Memory B cell (primary cell): ENCODE results near the gene RBM14.
A peak's percentile ranks its signal among the peaks of the same experiment; 100 is the strongest.
"Not testable (repeated sequence)": the region's sequence is repeated elsewhere in the genome, so short reads cannot be mapped to it uniquely, and the experiment has no call there.

ENCODE experiments used
- ATAC-seq: fragments of 150-1000 bp; cut with Tn5 transposase; 2 replicates; pipeline ENCODE4 v1.10.0; 2021; ENCODE audit warnings: low read depth, mild to moderate bottlenecking, moderate library complexity
- DNase-seq, 2 donors: peaks; one replicate each; pipeline ENCODE4 v3.0.0; 2022; ENCODE audit warnings: low spot score in 2 of 2
- H3K27ac Mint-ChIP-seq: one replicate; pipeline ENCODE4 v1.8.0; 2022; ENCODE audit warnings: mild to moderate bottlenecking, moderate library complexity, mixed read lengths
- H3K27me3 Mint-ChIP-seq: one replicate; pipeline ENCODE4 v1.8.0; 2022; ENCODE audit warnings: mixed read lengths
- H3K36me3 Mint-ChIP-seq: one replicate; pipeline ENCODE4 v1.8.0; 2022; ENCODE audit warnings: mild to moderate bottlenecking, mixed read lengths
- H3K4me1 Mint-ChIP-seq: one replicate; pipeline ENCODE4 v1.8.0; 2022; ENCODE audit warnings: mixed read lengths
- H3K4me3 Mint-ChIP-seq: one replicate; pipeline ENCODE4 v1.8.0; 2022; ENCODE audit warnings: mild to moderate bottlenecking, moderate library complexity, mixed read lengths
- H3K9me3 Mint-ChIP-seq: one replicate; pipeline ENCODE4 v1.8.0; 2022; ENCODE audit warnings: mixed read lengths

RBM14 gene

GRCh38 chr11:66589315-66589714, 27.1 kb upstream of the RBM14 start:
- H3K27ac Mint-ChIP-seq, H3K4me3 Mint-ChIP-seq, H3K9me3 Mint-ChIP-seq, ATAC-seq, H3K27me3 Mint-ChIP-seq, DNase-seq, H3K4me1 Mint-ChIP-seq, H3K36me3 Mint-ChIP-seq: not testable (repeated sequence)

GRCh38 chr11:66589996-66590675, 26.3 kb upstream of the RBM14 start:
- ATAC-seq, result no peak
- H3K4me3 Mint-ChIP-seq, result no peak overlapping the region
- H3K27ac Mint-ChIP-seq, result no peak overlapping the region
- H3K4me1 Mint-ChIP-seq, result peaks cover 14% of the 10 kb centered on the region
- no peak for DNase-seq
- H3K27me3 Mint-ChIP-seq, result no peaks in the 10 kb centered on the region
- H3K9me3 Mint-ChIP-seq, result no peaks in the 10 kb centered on the region
- no peaks in the 10 kb centered on the region for H3K36me3 Mint-ChIP-seq

DNA sequence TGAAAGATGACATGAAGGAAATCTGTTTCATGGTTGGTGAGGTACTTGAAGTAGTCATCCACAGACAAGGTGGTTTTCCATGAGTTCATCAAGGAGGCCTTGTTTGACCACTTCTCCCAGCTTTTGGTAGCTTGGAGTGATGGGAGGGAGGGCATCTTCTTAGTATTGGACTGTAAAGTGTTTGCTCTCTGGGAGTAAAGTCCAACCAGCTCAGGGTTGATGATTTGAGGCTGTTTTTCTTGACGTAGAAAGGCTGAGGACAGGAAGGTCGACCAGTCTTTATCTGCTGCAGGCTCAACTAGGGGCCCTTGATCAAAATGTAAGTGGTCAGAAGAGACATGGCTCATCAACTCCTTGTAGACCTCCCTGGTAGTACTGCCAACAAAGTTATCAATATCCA, 25.3 kb upstream of the RBM14 start:
- no peak for DNase-seq
- H3K9me3 Mint-ChIP-seq, result no peaks in the 10 kb centered on the region
- no peak overlapping the region for H3K4me3 Mint-ChIP-seq
- H3K36me3 Mint-ChIP-seq, result no peaks in the 10 kb centered on the region
- peaks cover 22% of the 10 kb centered on the region for H3K4me1 Mint-ChIP-seq
- no peak for ATAC-seq
- H3K27ac Mint-ChIP-seq, result no peak overlapping the region
- no peaks in the 10 kb centered on the region for H3K27me3 Mint-ChIP-seq

DNA sequence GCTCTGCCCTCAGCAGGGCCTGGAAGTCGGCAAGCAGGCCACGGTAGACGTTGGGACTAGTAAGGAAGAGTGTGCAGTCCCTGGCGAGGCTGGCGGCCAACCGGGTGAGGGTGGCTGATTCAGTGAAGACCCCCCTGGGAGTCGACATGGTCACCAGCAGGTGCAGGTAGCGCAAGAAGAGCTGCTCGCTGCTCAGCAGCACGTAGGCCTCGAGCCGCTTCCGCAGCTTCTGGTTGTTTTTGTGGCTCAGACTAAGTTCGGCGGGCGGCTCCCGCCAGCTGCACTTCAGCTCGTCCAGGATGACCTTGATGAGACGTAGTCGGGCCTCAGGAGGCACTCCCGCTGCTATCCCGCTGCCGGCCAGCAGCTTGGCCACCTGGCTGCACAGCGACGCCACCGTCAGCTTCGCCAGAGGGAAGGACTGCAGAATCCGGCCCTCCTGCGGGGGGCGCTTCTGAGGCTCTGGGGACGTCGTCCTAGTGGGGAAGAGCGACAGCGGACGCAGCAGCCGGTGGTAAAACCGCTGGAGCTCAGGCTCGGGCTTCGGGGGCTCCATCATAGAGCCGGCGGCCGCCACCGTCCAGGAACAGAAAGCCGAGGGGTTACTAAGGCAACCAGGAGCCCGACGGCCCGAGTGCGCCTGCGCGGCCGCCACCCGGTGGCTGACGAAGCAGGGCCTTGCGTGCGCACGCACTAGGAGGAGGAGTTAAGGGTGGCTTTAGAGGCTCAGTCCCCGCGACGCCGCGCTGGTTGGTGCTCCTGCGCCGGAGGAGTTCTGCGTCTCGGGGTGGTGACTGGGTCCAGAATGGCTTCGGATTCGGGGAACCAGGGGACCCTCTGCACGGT, 23.8 kb upstream of the RBM14 start, which contains the start of the genes CCDC87 and CCS:
Gene CCDC87 (minus strand): TSS at position 607 of the 846 bp plus-strand sequence. CDS start 48 bp downstream, at position 559.
Gene CCS (plus strand): TSS at position 729 of the 846 bp plus-strand sequence. CDS start 77 bp downstream, at position 806.
- H3K4me3 Mint-ChIP-seq, result peak within 1 kb of the TSS; percentile 99
- peaks cover 22% of the 10 kb centered on the region for H3K4me1 Mint-ChIP-seq
- ATAC-seq, result peak; percentile 95

GRCh38 chr11:66593303-66593635, 23.2 kb upstream of the RBM14 start:
- peak overlapping the region; percentile 99 for H3K4me3 Mint-ChIP-seq
- DNase-seq (no peak), ATAC-seq (no peak)
- H3K36me3 Mint-ChIP-seq, result no peaks in the 10 kb centered on the region
- H3K9me3 Mint-ChIP-seq, result no peaks in the 10 kb centered on the region
- H3K27ac Mint-ChIP-seq, result peak overlapping the region; percentile 95
- H3K4me1 Mint-ChIP-seq, result peaks cover 22% of the 10 kb centered on the region
- no peaks in the 10 kb centered on the region for H3K27me3 Mint-ChIP-seq

More for the DNA sequence above, 23.8 kb upstream of the RBM14 start, which contains the start of the genes CCDC87 and CCS:
- DNase-seq, result peak; percentile 94 to 97
- Mint-ChIP-seq H3K36me3 (no peaks in the 10 kb centered on the region), H3K27me3 (no peaks in the 10 kb centered on the region), H3K27ac (peak within 1 kb of the TSS; percentile 95), H3K9me3 (no peaks in the 10 kb centered on the region)

DNA sequence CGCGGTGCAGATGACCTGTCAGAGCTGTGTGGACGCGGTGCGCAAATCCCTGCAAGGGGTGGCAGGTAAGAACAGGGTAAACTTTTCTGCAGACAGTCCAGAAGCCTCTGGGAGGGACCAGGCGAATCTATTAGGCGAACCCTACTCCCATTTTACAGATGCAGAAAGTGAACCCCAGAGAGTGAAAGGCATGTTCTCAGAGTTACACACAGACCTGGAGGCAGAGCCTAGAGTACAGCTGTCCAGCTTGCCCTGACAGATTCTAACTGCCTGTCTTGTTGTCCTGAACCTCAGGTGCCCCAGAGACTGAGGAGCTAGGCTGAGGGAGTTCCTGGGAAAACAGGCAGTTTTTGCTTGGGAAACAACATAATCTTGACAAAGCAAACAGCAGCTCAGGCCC, 22.8 kb upstream of the RBM14 start:
- Mint-ChIP-seq H3K4me1 (peaks cover 22% of the 10 kb centered on the region), H3K27ac (peak overlapping the region; percentile 95), H3K4me3 (peak overlapping the region; percentile 99), H3K36me3 (no peaks in the 10 kb centered on the region), H3K27me3 (no peaks in the 10 kb centered on the region), H3K9me3 (no peaks in the 10 kb centered on the region)
- ATAC-seq, result no peak
- no peak for DNase-seq

- H3K9me3 Mint-ChIP-seq, result no peaks in the 10 kb centered on the region
- no peaks in the 10 kb centered on the region for H3K27me3 Mint-ChIP-seq
- DNase-seq, result no peak
- no peaks in the 10 kb centered on the region for H3K36me3 Mint-ChIP-seq
- peak overlapping the region; percentile 56 for H3K4me3 Mint-ChIP-seq
- peak overlapping the region; percentile 95 for H3K27ac Mint-ChIP-seq
- peaks cover 23% of the 10 kb centered on the region for H3K4me1 Mint-ChIP-seq
- ATAC-seq, result no peak
Measured at GRCh38 chr11:66595245-66595904, 21.1 kb upstream of the RBM14 start.

DNA sequence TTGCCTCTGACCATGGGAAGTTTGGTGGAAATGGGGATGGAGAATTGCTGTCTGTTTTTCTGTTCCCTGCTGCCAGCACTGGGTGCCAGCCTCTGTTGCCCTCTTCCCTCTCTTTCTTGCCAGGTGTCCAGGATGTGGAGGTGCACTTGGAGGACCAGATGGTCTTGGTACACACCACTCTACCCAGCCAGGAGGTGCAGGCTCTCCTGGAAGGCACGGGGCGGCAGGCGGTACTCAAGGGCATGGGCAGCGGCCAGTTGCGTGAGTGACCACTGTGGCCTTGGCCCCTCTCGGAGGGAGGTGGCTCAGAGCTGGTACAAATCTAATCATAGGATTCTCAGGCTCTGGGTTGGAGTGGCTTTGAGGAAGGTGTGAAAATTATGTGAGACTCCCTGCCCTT, 17.4 kb upstream of the RBM14 start:
- ATAC-seq (no peak), DNase-seq (no peak)
- Mint-ChIP-seq H3K9me3 (no peaks in the 10 kb centered on the region), H3K36me3 (peaks cover 2% of the 10 kb centered on the region), H3K4me3 (no peak overlapping the region), H3K4me1 (peaks cover 20% of the 10 kb centered on the region), H3K27ac (no peak overlapping the region), H3K27me3 (no peaks in the 10 kb centered on the region)

GRCh38 chr11:66600219-66600618, 16.2 kb upstream of the RBM14 start:
- peaks cover 5% of the 10 kb centered on the region for H3K36me3 Mint-ChIP-seq
- H3K27ac Mint-ChIP-seq, result peak overlapping the region; percentile 19
- no peaks in the 10 kb centered on the region for H3K9me3 Mint-ChIP-seq
- no peak for DNase-seq
- H3K4me3 Mint-ChIP-seq, result no peak overlapping the region
- ATAC-seq, result no peak
- H3K27me3 Mint-ChIP-seq, result no peaks in the 10 kb centered on the region
- H3K4me1 Mint-ChIP-seq, result peaks cover 14% of the 10 kb centered on the region

DNA sequence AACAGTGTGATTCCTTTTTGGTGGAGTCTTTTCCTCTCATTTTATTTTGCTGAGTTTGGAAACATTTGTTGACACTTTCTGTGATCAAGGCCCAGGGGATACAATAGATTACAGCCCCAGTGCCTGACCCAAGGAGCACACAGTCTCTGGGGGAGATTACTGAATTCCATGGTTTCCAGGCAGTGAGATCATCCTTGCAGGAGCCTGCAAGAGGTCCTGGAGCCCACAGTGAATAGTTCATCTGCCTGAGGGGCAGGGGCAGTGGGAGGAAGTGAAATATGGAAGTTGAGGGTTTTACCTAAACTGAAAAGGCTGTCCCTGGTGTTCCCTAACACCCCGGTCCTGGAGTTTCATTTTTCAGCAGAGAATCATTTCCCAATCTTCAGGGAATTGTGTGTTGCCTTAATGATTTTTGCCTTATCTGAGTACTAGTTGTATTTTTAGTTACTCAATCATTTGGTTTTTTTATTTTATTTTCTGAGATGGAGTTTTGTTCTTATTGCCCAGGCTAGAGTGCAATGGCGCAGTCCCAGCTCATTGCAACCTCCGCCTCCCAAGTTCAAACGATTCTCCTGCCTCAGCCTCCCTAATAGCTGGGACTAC, 15.7 kb upstream of the RBM14 start:
- H3K36me3 Mint-ChIP-seq, result peaks cover 5% of the 10 kb centered on the region
- ATAC-seq, result peak; percentile 49
- no peak overlapping the region for H3K4me3 Mint-ChIP-seq
- peak overlapping the region; percentile 19 for H3K27ac Mint-ChIP-seq
- no peaks in the 10 kb centered on the region for H3K9me3 Mint-ChIP-seq
- peaks cover 9% of the 10 kb centered on the region for H3K4me1 Mint-ChIP-seq
- no peaks in the 10 kb centered on the region for H3K27me3 Mint-ChIP-seq
- no peak for DNase-seq

GRCh38 chr11:66603072-66603471, 13.4 kb upstream of the RBM14 start:
- Mint-ChIP-seq H3K9me3 (no peaks in the 10 kb centered on the region), H3K27ac (no peak overlapping the region), H3K27me3 (no peaks in the 10 kb centered on the region), H3K36me3 (peaks cover 5% of the 10 kb centered on the region), H3K4me1 (peaks cover 11% of the 10 kb centered on the region), H3K4me3 (no peak overlapping the region)
- DNase-seq (no peak), ATAC-seq (no peak)

DNA sequence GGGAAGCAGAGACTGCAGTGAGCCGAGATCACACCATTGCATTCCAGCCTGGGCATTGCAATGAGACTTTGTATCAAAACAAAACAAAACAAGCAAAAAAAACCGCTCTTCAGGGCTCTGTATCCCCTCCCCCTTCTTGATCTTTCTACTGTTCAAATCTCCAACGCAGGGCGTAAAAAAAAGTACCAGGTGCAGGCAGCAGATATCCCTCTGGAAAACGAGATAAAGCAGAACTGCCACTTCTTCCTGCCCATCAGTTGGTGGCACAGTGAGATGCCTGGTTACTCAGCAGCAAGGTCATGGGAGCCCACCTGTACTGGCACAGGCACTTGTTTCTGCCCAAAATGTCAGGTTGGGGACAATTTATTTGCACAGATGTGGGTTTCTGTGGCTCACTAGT, 12.3 kb upstream of the RBM14 start:
- no peak for DNase-seq
- Mint-ChIP-seq H3K9me3 (no peaks in the 10 kb centered on the region), H3K27me3 (no peaks in the 10 kb centered on the region), H3K4me1 (peaks cover 13% of the 10 kb centered on the region), H3K27ac (no peak overlapping the region), H3K36me3 (peaks cover 5% of the 10 kb centered on the region), H3K4me3 (no peak overlapping the region)
- ATAC-seq, result no peak

GRCh38 chr11:66606608-66607007, 9.8 kb upstream of the RBM14 start:
- H3K36me3 Mint-ChIP-seq, ATAC-seq, H3K4me3 Mint-ChIP-seq, H3K27ac Mint-ChIP-seq, H3K27me3 Mint-ChIP-seq, DNase-seq, H3K9me3 Mint-ChIP-seq: not testable (repeated sequence)
- H3K4me1 Mint-ChIP-seq, result peaks cover 24% of the 10 kb centered on the region
